Left ventricle myocardium superior (tissue), 1 donor: Measurements from ENCODE around the gene UNKL. TPM values are rescaled to one million over a fixed set of nuclear protein-coding genes. Genes with fewer than 3 reads are reported as not detected.
A peak's percentile ranks its signal among the peaks of the same experiment; 100 is the strongest.

ENCODE experiments used
- ATAC-seq: fragments of 200-7000 bp; cut with Tn5 transposase; one replicate; pipeline ENCODE4 v1.9.1; 2020; ENCODE audit warnings: mild to moderate bottlenecking, moderate library complexity
- DNase-seq: peaks from one replicate; pipeline ENCODE4 v3.0.0-alpha.2; 2020
- intact Hi-C: fragments of 100-400 bp; cut with micrococcal nuclease; formaldehyde crosslinking; loops from one replicate; pipeline ENCODE4 v1.11.0; 2022
- total RNA-seq: library from RNA; stranded (reverse); fragmentation: NEBNext Ultra II Directional; extraction: Animal tissue kit (Norgen Biotek cat#: 25700); gene quantifications from one replicate; pipeline ENCODE4 v1.2.1, GENCODE V29; 2021
- donor health status: DM: no; HTN: yes; CAD: no; lungs with severe emphysema.

UNKL gene
- total RNA-seq, 1 donor from 2014 or later, result 16.4 TPM

- ATAC-seq (no peak), DNase-seq (no peak)
- intact Hi-C loops, result no loop called here
Observed at GRCh38 chr16:1416521-1416941, 2.0 kb upstream of the UNKL start.

DNA sequence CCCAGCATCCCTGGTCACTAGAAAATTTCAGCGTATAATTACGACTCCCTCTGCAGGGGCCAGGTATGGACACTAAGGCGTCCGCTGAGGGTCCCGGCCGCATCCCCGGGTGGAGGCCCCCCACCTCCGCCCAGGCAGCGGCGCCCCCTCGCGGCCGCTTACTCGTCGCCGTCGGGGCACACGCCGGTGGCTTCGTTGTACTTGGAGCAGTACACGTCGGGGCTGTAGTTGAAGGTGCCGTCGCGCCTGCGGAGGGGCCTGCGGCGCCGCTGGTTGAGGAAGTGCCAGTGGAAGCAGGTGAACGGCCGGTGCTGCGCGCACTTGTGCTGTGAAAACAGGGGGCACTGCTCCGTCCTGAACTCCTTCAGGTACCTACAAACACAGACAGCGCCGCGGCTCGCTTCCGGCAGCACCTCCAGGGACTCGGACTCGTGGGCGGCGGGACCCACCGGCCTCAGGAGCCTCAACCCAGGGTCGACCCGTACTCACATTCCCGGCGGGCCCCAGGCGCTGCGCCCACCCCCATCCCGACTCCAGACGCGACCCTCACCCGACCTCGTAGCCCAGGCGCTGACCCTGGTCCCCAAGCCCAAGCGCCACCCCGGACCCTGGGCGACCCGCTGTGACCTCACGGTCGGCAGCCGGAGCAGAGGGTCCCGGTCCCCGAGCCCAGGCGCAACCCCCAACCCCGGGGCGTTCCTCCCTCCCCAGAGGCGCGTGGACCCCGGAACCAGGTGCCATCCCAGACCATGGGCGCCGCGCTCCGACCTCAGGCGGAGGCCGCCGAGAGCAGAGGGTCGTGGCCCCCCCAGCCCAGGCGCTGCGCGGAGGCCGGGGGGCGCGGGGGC, 596 bp downstream of the UNKL start:
- ATAC-seq, result peak; percentile 46
- intact Hi-C loops, result no loop called here

GRCh38 chr16:1412847-1413246, 1.7 kb downstream of the UNKL start:
- DNase-seq (no peak), ATAC-seq (no peak)
- intact Hi-C loops, result no loop called here

More for the DNA sequence above, 596 bp downstream of the UNKL start:
- DNase-seq, result peak; percentile 71

DNA sequence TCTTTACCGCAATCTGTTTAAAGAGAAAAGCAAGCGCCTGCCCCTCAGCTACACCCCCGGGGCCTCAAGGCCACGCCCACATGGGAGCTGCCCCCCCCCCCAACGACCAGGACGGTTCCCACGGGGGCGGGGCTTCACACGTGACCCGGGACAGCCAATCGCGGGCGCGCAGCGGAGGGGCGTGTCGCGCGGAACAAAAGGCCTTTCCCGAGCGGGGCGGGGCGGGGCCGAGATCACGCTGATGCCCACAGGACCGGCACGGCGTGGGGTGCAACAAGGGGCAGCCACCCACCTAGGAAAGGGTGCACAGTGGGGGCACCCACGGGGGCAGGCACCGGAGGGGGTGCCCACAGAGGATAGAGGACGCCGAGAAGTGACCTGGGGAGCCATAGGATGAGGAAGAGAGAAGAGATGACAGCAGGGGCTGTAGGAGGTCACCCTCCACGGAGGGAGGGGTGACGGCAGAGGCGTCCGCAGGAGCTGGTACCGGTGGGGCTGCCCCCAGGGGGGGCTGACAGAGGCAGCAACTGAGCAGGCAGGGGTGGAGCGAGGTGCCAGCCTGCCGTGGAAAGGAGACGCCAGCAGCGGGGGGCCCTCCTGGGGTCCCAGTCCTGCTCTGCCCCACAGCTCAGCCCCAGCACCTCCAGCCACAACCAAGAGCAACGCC, 6.2 kb downstream of the UNKL start:
- DNase-seq, result peak; percentile 97
- intact Hi-C loops, result no loop called here
- ATAC-seq, result peak; percentile 97

DNA sequence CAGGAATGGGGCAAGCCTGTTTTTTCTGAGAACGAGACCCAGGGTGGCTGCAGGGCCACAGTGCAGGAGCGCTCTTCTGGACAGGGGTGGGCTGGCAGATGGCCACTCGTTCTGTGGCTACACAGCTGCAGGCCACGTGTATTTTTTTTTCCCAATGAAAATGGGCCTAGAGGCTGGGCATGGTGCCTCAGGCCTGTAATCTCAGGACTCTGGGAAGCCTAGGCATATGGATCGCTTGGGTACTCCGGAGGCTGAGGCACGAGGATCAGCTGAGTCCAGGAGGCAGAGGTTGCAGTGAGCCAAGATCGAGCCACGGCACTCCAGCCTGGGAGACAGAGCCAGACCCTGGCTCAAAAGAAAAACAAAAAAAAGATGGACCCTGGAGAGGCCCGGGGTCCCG, 6.8 kb downstream of the UNKL start:
- intact Hi-C loops, result no loop called here
- peak; percentile 58 for DNase-seq
- peak; percentile 36 for ATAC-seq

DNA sequence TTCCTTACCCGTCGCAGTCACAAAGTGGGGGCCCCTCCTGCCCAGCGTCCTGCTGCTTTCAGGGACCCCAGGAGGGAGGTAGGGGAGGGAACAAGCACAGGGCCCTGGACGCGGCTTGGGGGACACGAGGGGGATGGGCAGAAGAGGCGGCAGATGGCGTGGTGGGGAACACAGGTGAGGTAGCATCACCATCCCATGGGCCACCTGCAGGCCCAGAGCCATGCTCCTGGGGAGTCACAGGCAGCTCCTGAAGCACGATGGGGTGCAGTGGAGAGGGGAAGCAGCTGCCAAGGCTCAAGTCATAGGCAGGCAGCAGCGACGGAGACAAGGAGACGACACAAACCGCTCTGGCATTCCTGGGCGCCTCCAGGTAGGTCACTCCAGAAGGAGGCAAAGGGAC, 10.8 kb downstream of the UNKL start:
- DNase-seq (no peak), ATAC-seq (no peak)
- intact Hi-C loops, result no loop called here

GRCh38 chr16:1403036-1403435, 11.5 kb downstream of the UNKL start:
- no peak for ATAC-seq
- DNase-seq, result no peak
- intact Hi-C loops, result no loop called here

DNA sequence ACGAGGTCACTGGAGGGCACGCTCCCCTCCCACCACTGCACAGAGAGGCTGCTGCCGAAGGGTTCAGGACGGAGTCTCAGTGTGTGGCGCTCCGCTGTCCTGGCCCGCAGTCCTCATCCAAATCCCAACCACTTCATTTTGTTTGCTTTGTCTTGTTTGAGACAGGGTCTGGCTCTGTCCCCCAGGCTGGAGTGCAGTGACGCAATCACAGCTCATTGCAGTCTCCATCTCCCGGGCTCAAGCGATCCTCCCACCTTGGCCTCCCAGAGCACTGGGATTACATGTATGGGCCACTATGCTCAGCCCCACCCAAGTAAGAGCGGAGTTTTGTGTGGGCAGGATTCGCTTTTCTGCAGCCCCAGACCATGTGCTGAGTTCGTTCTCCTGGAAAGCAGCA, 12.7 kb downstream of the UNKL start:
- no peak for ATAC-seq
- no peak for DNase-seq
- intact Hi-C loops, result no loop called here

DNA sequence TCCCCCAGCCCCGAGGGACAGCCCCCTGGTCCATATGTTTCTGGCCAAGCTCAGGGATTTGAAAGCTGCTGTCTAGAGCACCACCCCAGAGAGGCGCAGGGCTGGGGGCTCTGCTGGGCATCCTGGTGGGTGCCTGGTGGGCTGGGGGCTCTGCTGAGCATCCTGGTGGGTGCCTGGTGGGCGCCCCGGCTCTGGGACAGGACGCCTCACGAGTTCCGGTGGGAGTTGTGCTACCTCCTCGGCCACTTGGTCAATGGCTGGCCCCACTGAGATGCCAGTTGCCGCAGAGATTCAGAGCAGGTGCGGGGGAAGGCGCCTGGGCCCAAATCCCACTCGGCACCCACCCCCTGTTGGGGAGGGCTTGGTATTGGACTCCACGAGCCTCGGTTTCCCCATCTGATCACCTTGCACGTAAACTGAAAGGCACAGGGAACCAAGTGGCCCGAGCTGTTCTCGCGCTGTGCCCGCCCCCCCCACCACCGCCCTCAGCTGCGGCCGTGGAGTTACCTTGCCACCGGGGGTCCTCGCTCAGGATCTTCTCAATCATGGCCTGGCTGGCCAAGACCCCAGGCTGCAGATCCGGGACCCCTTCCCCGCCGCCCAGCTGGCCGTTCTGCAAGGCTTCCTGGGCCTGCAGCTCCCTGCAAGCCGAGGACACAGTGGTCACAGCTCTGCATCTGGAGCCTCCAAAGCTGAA, 13.3 kb downstream of the UNKL start:
- intact Hi-C loops, result no loop called here
- ATAC-seq, result no peak
- no peak for DNase-seq

DNA sequence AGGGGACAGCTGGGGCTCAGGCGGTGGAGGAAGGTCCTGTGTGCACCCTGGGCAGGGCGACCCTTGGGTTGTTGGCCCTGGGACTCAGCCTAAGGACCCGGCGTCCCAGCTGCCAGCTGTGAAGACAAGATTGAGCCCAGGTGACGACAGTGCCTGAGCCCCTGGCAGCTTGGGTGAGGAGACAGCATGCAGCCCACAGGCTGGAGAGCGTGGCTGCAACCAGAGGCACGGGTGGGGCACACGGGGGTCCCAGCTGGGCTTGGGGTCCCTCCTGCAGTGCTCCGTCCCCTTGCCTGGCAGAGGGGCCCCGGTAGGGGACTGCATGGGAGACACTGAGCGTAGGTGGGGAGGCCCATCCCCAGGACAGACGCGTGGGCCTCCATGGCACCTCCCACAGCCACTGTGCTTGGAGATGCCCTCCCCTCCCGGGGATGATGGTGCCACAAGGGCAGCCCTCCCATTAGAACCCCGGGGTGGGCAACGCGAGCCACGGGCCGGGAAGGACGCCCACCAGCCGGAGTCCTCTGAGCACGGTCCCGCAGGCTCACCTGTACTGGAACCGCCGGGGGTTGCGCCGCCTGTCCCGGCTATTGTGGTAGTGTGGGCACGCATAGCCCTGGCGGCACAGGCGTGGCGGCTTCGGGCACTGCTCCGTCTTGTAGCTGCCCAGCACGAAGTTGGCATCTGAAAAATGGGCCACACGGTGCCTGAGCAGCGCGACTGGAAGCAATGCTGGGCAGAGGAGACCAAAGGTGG, 15.5 kb downstream of the UNKL start:
- DNase-seq (no peak), ATAC-seq (no peak)
- intact Hi-C loops, result no loop called here

DNA sequence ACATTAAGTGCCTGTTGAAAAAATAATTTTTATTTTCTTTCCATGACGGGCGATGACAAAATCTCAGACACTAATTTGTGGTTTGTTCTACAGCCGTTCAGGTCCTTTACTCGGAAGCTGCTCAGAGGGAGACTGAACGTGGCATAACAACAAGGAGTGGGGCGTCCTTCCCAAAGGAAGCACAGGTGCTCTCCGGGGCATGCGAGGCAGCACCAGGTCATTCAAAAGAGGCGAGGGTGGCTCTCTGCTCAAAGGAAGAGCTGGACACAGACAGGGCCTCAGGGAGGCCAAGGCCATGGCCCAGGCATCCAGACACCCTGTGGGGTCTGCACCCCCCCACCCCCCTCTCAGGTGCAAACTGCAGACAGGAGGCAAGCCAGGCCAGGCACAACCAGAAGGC, 16.2 kb downstream of the UNKL start:
- DNase-seq, result no peak
- ATAC-seq, result no peak
- intact Hi-C loops, result no loop called here

DNA sequence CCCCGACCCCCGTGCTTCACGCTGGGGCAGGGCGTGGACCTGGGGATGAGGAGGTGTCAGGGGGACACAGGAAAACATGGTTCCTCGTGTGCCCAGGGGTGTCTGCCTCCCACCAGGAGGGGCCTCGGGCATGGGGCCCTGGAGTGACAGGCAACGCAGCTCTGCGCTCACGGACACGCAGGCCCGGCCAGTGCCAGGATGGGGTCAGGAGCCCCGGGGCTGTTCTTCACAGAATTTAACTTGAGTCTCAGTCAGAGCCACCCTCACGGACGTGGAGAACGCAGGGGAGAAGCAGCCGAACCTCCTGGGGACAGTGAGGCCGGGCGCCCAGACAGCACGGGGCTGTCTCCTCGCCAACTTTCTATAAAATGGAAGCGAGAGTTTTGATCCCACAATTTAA, 16.7 kb downstream of the UNKL start:
- intact Hi-C loops, result no loop called here

GRCh38 chr16:1395444-1396031, 19.0 kb downstream of the UNKL start:
- DNase-seq (no peak), ATAC-seq (no peak)
- intact Hi-C loops, result no loop called here

More for the DNA sequence above, 16.7 kb downstream of the UNKL start:
- no peak for ATAC-seq
- no peak for DNase-seq

DNA sequence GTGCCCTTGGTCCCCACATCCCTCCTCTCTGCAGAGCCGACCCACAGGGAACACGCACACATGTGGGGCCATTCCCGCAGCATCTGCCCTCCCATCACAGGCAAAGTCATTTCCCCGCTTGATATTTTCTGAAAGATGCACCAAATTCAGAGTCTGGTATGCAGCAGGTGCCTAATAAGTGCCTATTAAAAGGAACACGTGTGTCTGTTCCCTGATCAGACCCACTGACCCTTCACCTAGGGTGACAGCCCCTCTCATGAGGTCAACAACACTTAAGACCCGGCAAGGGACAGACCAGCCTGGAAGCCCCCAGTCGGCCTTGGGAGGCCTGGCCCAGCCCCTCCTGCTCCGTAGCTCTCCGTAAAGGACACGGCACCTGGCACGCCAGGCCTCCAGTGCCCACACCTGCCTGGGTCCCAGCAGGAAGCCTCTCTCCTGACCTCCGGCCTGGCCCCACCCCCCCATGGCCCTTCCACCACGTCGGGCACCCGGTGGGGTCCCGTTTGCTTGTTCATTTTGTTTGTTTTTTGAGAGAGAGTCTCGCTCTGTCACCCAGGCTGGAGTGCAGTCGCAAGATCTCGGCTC, 20.0 kb downstream of the UNKL start:
- DNase-seq, result no peak
- intact Hi-C loops, result no loop called here
- ATAC-seq, result no peak

DNA sequence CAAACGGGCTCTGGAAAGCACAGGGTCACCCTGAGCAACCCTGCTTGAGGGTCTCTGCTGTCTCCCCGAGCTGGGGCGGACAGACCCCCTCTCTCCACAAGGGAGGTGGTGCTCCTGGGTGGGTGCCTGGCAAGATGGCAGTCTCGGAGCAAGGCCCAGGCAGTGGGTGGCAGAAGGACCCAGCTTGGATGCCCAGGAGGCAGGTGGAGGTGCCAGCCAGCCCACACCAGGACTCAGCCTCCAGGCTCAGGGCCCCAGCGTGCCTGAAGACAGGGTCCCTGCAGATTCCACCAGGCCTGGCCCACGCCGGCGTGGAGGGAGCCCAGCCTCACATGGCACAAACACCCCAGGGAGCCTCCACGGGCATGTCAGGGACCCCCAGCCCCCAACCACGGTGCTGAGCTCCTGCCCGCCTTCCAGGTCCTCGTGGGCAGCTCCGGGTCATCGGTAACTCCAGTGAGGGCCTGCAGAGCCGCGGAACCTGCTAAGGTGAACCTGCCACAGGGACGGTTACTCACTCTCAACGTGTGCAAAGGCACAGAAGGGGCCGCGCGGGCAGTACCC, 20.8 kb downstream of the UNKL start:
- DNase-seq, result no peak
- no peak for ATAC-seq
- intact Hi-C loops, result no loop called here

DNA sequence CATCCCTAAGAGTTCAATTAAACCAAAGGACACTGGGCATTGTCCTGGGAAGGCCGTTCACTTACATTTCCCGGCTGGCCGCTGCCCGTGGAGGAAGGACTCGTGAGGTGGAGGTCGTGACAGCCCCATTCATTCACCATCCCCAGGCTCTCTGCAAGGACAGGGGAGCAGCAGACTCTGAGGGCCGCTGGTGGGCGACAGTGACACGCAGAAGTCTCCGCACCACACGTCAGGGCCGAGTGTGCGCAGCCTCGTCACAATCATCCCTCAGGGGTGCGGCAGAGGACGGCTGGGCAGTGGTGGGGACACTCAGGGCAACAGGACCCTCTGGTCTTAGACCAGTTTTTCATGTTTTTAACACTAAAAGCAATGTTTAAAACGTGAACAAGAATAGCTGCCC, 21.7 kb downstream of the UNKL start:
- intact Hi-C loops, result no loop called here
- DNase-seq (no peak), ATAC-seq (no peak)

- no peak for ATAC-seq
- intact Hi-C loops, result no loop called here
- no peak for DNase-seq
Observed at GRCh38 chr16:1390239-1390779, 24.2 kb downstream of the UNKL start.

DNA sequence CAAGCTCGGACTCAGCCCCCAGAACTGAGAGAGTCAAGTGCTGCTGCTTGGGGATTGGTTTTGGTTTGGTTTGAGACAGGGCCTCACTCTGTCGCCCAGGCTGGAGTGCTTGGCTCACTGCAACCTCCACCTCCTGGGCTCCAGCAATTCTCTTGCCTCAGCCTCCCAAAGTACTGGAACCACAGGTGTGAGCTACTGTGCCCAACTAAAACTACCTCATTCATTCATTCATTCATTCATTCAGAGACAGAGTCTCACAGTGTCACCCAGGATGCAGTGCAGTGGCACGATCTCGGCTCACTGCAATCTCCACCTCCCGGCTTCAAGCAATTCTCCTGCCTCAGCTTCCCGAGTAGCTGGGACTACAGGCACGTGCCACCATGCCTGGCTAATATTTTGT, 24.7 kb downstream of the UNKL start:
- ATAC-seq, result no peak
- no peak for DNase-seq
- intact Hi-C loops, result no loop called here
